Frontal cortex (tissue), 4 donors: ENCODE measurements around the gene NEURL1B. TPM values are rescaled to one million over a fixed set of nuclear protein-coding genes. Genes with fewer than 3 reads are reported as not detected.

Source experiments
- DNase-seq, 2 donors: peaks; one replicate each; pipeline ENCODE4 v3.0.0; 2012; ENCODE audit warnings: low spot score in 2 of 2
- FAIRE-seq: peaks from 2 replicates; lab custom pipeline; 2012; peaks lifted over from hg19 to GRCh38; lab: Jason Lieb, UNC
- total RNA-seq: library from RNA; depleted of rRNA; stranded (reverse); fragments of >200 nt; gene quantifications from one replicate; pipeline ENCODE4 v1.2.3, GENCODE V29; 2014
- donor health status: control.
- donor health status: control.
- donor health status: control.

NEURL1B gene
- total RNA-seq, 1 donor from 2014 or later = 16.3 TPM

- no peak for FAIRE-seq
- no peak for DNase-seq
These were observed 33.8 kb upstream of the NEURL1B start for GRCh38 chr5:172607213-172607793.

- DNase-seq (no peak), FAIRE-seq (no peak)
These were observed 32.3 kb upstream of the NEURL1B start for GRCh38 chr5:172608773-172609172.

- DNase-seq = no peak
- FAIRE-seq = no peak
These were observed 30.4 kb upstream of the NEURL1B start for GRCh38 chr5:172610643-172611042.

DNA sequence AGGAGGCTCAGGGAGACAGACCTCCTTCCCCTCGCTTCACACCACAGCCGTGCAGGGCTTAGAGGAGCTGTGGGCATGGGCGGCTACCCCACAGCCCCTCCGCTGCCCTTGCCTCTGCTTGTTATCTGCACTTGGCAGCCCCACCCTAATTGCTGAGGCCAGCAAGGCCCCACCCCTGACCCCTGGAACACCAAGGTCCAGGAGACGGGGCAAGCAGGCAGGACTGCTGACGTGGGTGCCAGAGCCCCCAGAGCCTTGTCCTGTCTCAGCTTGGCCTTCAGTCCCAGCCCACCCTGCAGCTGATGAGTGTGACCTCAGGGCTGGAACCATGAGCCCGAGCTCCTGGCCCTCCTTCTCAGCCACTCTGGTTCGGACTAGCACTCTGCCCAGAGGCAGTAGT, 29.1 kb upstream of the NEURL1B start:
- DNase-seq = no peak
- no peak for FAIRE-seq

DNA sequence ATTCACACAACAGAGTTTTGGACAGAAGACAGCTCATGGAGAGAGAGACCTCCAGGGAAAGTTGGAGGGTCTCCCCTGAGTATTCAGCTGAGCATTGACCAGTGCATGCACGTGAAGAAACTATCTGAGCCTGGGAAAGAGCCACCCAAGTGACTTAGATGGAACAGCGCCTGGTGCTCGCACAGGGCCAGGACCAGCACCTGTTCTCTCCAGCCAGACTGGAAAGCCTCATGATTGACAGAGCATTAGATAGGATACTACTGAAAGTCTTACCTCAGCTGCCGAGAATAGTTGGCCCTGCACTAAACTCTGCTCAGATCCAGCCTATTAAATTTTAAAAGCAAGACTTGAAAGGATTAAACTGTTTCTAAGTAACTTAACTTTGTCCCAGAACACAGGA, 28.3 kb upstream of the NEURL1B start:
- FAIRE-seq = no peak
- no peak for DNase-seq

- FAIRE-seq (no peak), DNase-seq (no peak)
These were observed 24.9 kb upstream of the NEURL1B start for GRCh38 chr5:172616136-172616535.

DNA sequence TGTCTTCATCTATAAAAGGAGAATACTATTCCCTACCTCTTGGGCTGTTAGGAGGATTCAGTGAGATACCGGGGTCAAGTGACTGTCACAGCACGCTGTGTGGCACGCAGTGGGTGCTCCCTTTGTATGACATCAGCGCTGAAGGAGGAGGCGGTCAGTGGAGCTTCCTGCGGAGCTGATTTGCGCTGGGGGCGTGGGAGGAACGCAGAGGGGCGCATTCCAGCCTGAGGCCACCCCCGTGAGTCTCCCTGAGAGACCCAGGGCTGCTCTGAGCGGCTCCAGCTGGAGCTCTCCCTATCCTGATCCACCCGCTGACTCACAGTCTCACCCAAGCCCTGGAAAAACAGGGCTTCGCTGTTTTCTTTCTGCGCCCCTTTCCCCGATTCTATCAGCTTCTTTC, 24.3 kb upstream of the NEURL1B start:
- FAIRE-seq (no peak), DNase-seq (peak in 1 of 2 donors; percentile 56)

DNA sequence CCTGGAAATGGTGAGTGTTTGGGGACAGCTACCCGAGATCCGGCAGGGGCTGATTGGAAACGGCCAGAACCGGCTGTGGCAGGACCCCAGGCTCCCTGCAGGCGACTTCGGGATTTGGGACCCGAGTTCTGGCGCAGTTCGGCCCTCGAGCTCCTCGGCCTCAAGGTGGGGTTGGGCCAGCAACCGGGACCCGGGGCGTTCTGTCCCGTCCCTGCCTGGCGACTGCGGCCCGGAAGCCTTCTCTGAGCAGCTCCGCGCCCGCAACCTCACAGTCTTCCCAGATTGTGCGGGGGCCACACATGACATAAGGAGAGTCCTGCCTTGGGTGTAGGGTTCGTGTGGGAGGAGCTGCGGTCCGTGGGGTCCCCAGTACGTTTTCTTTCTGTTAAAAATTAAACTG, 23.2 kb upstream of the NEURL1B start:
- no peak for DNase-seq
- no peak for FAIRE-seq

GRCh38 chr5:172618574-172619365, 22.3 kb upstream of the NEURL1B start:
- no peak for FAIRE-seq
- no peak for DNase-seq

DNA sequence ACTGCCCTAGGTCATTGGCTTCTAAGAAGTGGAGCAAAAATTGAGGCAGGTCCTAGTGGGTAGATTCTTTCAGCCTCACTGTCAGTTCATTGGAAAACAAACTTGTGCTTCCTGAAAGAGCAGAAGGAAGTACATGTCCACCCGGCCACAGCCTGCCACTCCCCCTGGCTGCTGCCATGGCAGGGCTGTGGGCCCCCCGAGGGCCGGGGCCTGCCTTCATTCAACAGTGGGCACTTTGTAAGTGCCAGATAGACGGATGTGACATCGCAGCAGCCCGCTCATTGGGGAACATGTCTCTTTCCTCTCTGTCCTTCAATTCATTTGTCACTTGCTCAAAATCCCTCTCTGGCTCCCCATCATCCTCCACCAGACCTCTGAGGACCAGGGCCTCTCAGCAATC, 20.6 kb upstream of the NEURL1B start:
- FAIRE-seq = no peak
- no peak for DNase-seq

DNA sequence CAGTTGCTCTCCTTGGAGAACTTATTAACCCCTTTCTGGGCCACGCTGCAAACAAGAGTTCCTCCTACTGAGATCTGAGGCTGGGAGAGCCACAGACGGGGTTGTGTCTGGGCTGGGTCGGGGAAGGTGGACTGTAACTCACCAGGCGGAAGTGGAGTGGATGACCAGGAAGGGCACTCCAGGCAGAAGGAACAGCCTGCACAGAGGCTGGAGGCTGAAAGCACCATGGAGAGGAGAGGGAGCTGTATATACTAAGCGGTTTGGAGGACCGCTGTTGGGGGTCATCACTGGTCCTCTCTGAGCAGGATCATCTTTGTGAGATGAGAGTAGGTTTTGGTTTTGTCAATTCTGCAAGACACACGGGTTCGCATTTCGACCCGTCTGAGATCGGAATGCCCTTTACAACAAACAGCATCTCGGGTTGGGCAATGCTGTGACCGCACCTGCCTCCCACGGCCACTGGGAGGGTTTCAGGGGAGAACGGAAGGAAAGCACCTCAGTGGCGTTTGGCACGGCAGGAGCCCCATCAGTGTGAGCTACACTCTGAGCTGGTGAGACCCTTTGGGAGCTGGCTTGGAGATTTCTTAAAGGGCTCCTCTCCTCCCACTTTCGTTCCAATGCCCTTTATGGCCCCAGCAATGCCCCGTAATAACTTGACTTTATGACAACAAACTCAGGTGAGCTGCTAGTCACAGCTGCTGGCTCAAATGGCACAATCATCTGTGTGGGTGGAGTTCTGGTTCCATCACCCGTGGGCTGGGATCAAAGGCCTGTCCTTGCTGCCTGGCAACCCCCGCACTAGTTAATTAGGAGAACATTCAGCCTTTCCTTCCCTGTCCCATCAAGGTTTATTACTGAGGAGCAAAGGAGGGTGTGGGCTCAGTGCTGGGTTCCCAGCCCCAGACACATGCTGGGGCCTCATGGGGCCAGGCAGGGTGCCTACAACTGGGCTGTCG, 18.7 kb upstream of the NEURL1B start:
- no peak for DNase-seq
- no peak for FAIRE-seq

DNA sequence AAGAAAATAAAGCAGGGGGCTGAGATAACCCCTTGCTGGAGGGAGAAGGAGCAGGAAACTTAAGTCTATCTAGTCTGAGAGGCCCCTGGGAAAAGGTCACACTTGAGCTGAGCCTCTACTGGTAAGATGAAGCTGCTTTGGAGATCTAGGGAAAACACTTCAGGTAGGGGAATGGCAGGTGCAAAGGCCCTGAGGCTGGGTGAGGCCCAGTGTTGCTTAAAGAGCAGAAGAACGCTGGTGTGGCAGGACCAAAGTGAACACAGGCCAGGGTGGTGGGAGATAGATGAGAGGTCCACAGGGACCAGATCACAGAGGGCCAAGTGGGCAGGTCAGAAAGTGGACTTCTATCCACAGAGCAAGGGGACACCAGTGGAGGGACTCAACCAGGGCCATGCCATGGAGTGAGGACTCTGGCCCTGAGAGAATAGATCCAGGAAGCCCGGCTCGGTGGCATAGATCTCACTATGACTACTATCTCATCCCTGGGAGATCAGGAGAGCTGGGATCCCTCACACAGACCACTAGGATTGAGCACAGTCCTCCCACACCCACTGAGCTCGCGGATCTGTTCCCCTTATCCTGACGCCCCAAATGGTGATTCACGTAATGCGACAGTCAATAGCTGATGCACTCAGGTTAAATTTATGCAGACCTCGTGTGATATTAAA, 17.6 kb upstream of the NEURL1B start:
- DNase-seq (no peak), FAIRE-seq (no peak)

- DNase-seq = no peak
These were observed 16.7 kb upstream of the NEURL1B start for GRCh38 chr5:172624083-172624995.

GRCh38 chr5:172624996-172625964, 15.8 kb upstream of the NEURL1B start:
- FAIRE-seq (no peak), DNase-seq (no peak)

More at GRCh38 chr5:172624083-172624995, 16.7 kb upstream of the NEURL1B start:
- FAIRE-seq = no peak

- FAIRE-seq (no peak), DNase-seq (no peak)
These were observed 15.0 kb upstream of the NEURL1B start for GRCh38 chr5:172626031-172626581.

GRCh38 chr5:172630082-172630481, 11.0 kb upstream of the NEURL1B start:
- DNase-seq (no peak), FAIRE-seq (no peak)

DNA sequence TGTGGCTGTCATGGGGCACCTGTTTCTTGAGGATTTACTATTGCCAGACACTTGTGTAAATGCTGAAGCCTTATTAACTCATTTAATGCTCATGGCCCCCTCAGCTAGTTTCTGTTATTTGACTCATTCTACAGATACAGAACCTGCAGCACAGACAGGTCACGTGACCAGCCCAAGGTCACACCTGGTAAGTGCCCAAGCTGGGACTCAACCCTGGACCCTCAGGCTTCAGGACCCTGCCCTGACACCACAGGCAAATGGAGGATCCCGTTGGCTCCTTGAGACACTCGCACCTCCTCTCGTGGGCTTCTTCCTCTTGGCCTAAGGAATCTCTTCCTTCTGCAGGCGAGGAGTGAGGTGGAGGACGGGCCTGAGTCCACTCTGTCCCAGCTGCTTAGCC, 10.6 kb upstream of the NEURL1B start:
- no peak for DNase-seq
- FAIRE-seq = no peak

- DNase-seq = no peak
- FAIRE-seq = no peak
These were observed 10.1 kb upstream of the NEURL1B start for GRCh38 chr5:172630986-172631385.
